ENCODE data around the gene EGFR.
"Not testable (repeated sequence)": the region's sequence is repeated elsewhere in the genome, so short reads cannot be mapped to it uniquely, and the experiment has no call there.

Gene EGFR

GRCh38 chr7:55013851-55014250, 5.0 kb upstream of the EGFR start:
- DNase-seq (ENCODE audit: low read depth): no peak

- DNase-seq (ENCODE audit: low read depth): no peak
Measured at GRCh38 chr7:55016061-55016745, 2.6 kb upstream of the EGFR start.

GRCh38 chr7:55016746-55017090, 2.1 kb upstream of the EGFR start:
- DNase-seq (ENCODE audit: low read depth): no peak

GRCh38 chr7:55017841-55018240, 976 bp upstream of the EGFR start:
- DNase-seq (ENCODE audit: low read depth): no peak

GRCh38 chr7:55019191-55019690, 424 bp downstream of the EGFR start:
- DNase-seq (ENCODE audit: low read depth): no peak

GRCh38 chr7:55019691-55020465, 1.1 kb downstream of the EGFR start:
- no peak for DNase-seq (ENCODE audit: low read depth)

GRCh38 chr7:55020466-55020871, 1.7 kb downstream of the EGFR start:
- DNase-seq (ENCODE audit: low read depth): no peak

- no peak for DNase-seq (ENCODE audit: low read depth)
Measured at GRCh38 chr7:55021053-55021452, 2.2 kb downstream of the EGFR start.

GRCh38 chr7:55022002-55022985, 3.5 kb downstream of the EGFR start:
- no peak for DNase-seq (ENCODE audit: low read depth)

GRCh38 chr7:55023841-55024505, 5.2 kb downstream of the EGFR start:
- no peak for DNase-seq (ENCODE audit: low read depth)

GRCh38 chr7:55024776-55025175, 6.0 kb downstream of the EGFR start:
- DNase-seq (ENCODE audit: low read depth): no peak

- DNase-seq (ENCODE audit: low read depth): no peak
Measured at GRCh38 chr7:55026086-55026790, 7.4 kb downstream of the EGFR start.

- no peak for DNase-seq (ENCODE audit: low read depth)
Measured at GRCh38 chr7:55026867-55027490, 8.2 kb downstream of the EGFR start.

GRCh38 chr7:55028011-55028410, 9.2 kb downstream of the EGFR start:
- DNase-seq (ENCODE audit: low read depth): no peak

- no peak for DNase-seq (ENCODE audit: low read depth)
Measured at GRCh38 chr7:55030314-55030713, 11.5 kb downstream of the EGFR start.

GRCh38 chr7:55031075-55031474, 12.3 kb downstream of the EGFR start:
- no peak for DNase-seq (ENCODE audit: low read depth)

- no peak for DNase-seq (ENCODE audit: low read depth)
Measured at GRCh38 chr7:55032069-55032699, 13.4 kb downstream of the EGFR start.

- DNase-seq (ENCODE audit: low read depth): no peak
Measured at GRCh38 chr7:55033236-55033846, 14.5 kb downstream of the EGFR start.

- DNase-seq (ENCODE audit: low read depth): no peak
Measured at GRCh38 chr7:55034776-55035175, 16.0 kb downstream of the EGFR start.

- not testable (repeated sequence) for DNase-seq (ENCODE audit: low read depth)
Measured at GRCh38 chr7:55035410-55035809, 16.6 kb downstream of the EGFR start.
